Rectal smooth muscle tissue (tissue), 1 donor: ENCODE data around the gene PKP3.
"Not testable (repeated sequence)": the region's sequence is repeated elsewhere in the genome, so short reads cannot be mapped to it uniquely, and the experiment has no call there.

Experiments
- H3K27ac ChIP-seq: one replicate; pipeline ENCODE4 v1.7.0; 2013; ENCODE audit warnings: low read depth, low read length, inconsistent platforms
- H3K27me3 ChIP-seq: one replicate; pipeline ENCODE4 v1.7.0; 2013; ENCODE audit warnings: low read length; ENCODE audit not compliant: control insufficient read depth, insufficient read depth
- H3K36me3 ChIP-seq: one replicate; pipeline ENCODE4 v1.7.0; 2013; ENCODE audit warnings: low read length; ENCODE audit not compliant: control insufficient read depth, insufficient read depth
- H3K4me1 ChIP-seq: one replicate; pipeline ENCODE4 v1.7.0; 2013; ENCODE audit warnings: low read length; ENCODE audit not compliant: control insufficient read depth, insufficient read depth
- H3K4me3 ChIP-seq: one replicate; pipeline ENCODE4 v1.7.0; 2013; ENCODE audit warnings: low read length
- H3K9ac ChIP-seq: one replicate; pipeline ENCODE4 v1.7.0; 2013; ENCODE audit warnings: low read length

The PKP3 gene

DNA sequence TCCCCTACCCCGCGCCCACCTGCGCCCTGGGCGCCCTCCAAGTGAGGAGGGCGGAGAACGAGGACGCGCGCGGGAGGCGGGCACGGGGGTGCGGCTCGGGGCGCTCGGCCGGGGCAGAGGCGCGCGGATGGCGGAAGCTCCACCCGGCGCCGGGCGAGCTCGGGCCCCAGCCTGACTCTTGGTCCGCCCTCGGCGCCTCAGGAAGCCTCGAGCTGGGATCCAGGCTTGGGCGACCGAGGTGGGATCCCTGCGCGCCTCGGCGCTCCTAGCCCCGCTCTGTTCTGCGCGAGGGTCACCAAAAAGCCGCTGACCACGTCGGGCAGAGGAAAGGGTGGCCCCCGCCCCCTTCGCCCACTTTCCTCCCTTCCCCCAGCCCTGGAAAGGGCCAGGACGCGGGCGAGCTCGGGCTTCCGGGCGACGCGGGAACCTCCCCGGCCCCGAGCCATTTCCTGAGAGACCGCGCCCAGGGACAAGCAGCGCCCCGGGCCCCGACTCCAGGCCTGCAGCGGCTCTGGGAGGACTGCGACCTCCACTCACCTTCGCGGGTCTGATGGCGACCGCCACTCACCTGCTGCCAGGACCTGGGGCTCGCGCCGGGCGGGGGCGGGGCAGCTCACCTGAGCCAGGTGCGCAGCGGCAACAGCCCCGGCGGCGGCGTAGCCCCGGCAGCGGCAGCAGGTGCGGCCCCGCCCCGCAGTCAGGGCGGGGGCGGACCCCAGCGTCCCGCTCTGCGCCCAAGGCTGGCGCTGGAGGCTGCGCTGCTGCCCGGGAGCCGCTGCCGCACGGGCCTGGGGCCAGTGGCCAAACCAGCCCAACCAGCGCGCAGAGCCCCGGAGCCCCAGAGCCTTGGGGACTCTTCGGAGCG lies 23.0 kb downstream of the PKP3 start:
- peaks cover 3% of the 10 kb centered on the region for H3K27me3 ChIP-seq
- peak overlapping the region; percentile 30 for H3K27ac ChIP-seq
- peak overlapping the region; percentile 69 for H3K4me3 ChIP-seq
- H3K4me1 ChIP-seq, result no peaks in the 10 kb centered on the region
- H3K36me3 ChIP-seq, result no peaks in the 10 kb centered on the region
- no peak overlapping the region for H3K9ac ChIP-seq

DNA sequence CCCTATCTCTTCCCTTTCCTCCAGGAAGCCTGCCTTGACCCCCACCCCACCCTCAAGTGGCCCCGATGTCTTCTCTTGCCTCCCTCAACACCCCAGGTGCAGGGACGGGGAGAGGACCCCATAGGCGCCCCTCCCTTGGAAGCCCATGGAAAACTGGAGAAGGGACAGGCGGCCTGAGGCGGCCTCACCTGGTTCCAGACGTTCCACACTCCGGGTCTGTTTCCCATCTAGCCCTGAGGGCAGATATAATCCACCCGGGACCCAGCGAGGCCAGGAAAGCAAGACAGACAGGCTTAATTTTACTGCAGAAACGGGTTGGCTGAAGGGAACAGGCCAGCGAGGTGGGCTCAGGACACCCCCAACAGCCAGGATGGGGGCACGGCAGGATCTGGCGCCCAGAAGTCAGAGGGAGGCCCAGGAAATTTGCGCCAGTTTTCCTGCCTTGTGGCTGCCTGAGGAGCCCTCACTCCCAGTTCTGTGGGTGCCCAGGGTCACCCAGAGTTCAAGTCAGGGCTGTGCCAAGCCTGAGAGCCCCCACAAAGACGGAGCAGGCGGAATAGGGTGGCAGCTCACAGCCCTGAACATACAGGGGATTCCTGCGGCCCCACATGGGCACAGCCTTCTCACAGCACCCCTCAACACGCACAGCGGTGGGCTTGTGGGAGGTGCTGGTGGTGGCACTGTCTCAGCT lies 23.8 kb downstream of the PKP3 start:
- H3K4me3 ChIP-seq, result peak overlapping the region; percentile 69
- no peak overlapping the region for H3K9ac ChIP-seq
- peaks cover 3% of the 10 kb centered on the region for H3K27me3 ChIP-seq
- H3K4me1 ChIP-seq, result no peaks in the 10 kb centered on the region
- no peaks in the 10 kb centered on the region for H3K36me3 ChIP-seq
- H3K27ac ChIP-seq, result no peak overlapping the region

DNA sequence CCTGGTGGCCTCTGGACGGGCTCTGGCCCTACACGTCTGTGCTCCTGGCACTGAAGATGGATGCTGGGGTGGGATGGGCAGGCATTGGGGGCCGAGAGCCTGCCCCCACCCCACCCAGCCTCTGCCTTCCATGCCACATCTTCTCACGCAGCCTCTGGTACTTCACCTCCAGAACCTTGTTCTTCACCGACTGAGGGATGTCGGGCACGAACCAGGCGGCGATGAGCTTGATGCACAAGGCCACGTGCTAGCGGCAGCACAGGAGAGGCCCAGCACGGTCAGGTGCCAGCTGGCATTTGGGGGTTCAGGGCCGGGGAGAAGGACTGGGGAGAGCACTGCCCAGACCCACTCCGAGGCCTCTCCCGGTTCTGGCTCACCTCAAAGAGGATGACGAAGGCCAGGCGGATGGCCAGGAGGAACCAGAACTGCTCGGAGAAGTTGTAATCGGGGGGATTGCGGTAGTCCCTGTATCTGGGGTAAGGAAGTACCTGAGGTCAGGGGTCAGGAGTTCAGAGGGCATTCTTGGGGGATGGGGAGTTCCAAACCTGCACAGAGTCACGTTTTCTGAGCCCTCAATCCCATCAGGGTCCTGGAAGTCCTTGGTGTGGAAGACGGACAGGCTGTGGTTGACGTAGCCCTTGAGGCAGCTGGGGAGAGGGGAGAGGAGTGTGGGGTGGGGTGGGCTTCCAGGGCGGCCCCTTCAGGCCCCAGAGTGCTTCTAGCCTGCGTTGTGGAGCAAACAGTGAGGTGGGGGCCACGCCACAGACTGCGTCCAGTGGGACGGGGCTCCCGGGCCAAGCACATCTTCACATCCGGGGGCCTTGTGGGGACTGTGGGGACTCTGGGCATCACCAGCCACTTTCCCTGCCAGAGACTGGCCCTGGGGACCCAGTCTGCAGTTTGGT lies 24.6 kb downstream of the PKP3 start:
- Histone ChIP-seq H3K36me3 (no peaks in the 10 kb centered on the region), H3K4me1 (no peaks in the 10 kb centered on the region), H3K27me3 (peaks cover 3% of the 10 kb centered on the region), H3K27ac (no peak overlapping the region), H3K9ac (no peak overlapping the region), H3K4me3 (no peak overlapping the region)

- H3K4me3 ChIP-seq, result no peak overlapping the region
- no peaks in the 10 kb centered on the region for H3K4me1 ChIP-seq
- no peak overlapping the region for H3K27ac ChIP-seq
- no peak overlapping the region for H3K9ac ChIP-seq
- H3K36me3 ChIP-seq, result no peaks in the 10 kb centered on the region
- peaks cover 3% of the 10 kb centered on the region for H3K27me3 ChIP-seq
Measured at GRCh38 chr11:419248-420005, 25.4 kb downstream of the PKP3 start.

DNA sequence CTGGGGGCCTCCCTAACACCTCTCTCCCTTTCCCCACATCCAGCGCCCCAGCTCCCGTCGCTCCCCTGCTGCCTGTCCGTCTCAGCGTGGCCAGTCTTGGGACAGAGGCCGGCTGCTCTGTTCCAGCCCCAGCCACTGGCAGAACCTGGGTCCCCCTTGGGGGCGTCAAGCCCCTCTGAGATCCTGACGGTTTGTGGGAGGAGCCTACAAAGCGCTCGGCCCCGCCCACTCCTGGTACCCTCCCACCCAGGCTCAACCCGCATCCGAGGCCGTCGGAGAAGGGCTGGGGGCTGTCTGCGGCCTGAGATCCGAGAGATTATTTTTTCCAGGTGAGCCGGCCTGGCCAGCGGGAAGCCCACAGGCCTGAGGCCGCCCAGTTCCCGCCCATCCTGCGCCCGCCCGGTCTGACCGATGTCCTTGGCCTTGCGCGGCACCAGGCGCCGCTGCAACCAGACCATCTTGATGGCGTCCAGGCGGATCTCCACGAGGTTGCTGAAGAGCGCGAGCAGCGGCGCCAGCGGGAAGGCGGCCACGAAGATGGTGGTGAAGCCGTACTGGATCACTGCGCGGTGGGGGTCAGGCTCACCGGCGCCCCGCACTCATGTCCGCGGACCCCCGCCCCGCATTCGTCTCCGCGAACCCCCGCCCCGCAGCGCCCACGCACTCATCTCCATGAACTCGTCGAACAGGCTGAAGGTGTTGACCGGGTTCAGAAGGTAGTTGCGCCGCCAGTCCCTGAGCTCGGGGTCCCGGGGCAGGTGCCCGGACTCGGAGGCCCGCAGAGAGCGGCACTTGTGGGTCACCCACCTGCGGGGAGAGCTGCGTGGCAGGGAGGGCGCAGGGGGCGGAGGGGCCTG lies 26.3 kb downstream of the PKP3 start:
- H3K27me3 ChIP-seq, result peaks cover 3% of the 10 kb centered on the region
- no peak overlapping the region for H3K27ac ChIP-seq
- H3K4me1 ChIP-seq, result no peaks in the 10 kb centered on the region
- H3K4me3 ChIP-seq, result no peak overlapping the region
- no peaks in the 10 kb centered on the region for H3K36me3 ChIP-seq
- no peak overlapping the region for H3K9ac ChIP-seq

- no peaks in the 10 kb centered on the region for H3K4me1 ChIP-seq
- H3K4me3 ChIP-seq, result no peak overlapping the region
- H3K9ac ChIP-seq, result no peak overlapping the region
- no peaks in the 10 kb centered on the region for H3K27me3 ChIP-seq
- H3K36me3 ChIP-seq, result no peaks in the 10 kb centered on the region
- no peak overlapping the region for H3K27ac ChIP-seq
Measured at GRCh38 chr11:420911-421321, 26.9 kb downstream of the PKP3 start.

GRCh38 chr11:422249-422656 lies 28.2 kb downstream of the PKP3 start:
- no peak overlapping the region for H3K27ac ChIP-seq
- H3K4me1 ChIP-seq, result no peaks in the 10 kb centered on the region
- H3K4me3 ChIP-seq, result no peak overlapping the region
- H3K27me3 ChIP-seq, result no peaks in the 10 kb centered on the region
- no peaks in the 10 kb centered on the region for H3K36me3 ChIP-seq
- H3K9ac ChIP-seq, result no peak overlapping the region

DNA sequence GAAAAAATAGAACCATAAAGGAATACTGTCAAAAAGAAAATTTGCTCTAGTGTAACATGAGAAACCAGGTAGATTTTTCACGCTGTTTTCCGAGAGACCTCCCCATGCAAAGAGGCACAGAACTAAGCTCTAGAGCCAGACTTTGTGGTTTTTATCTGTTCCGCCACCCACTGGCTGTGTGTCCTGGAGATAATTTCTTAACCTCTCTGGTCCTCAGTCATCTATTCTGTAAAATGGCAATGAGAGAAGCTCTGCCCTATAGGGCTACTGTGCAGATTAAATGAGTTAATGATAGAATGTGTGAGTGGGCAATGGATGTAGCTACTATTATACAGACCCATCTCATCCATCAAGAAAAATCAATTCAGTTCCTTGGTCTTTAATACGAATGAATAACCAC lies 30.2 kb downstream of the PKP3 start:
- Histone ChIP-seq H3K4me3 (no peak overlapping the region), H3K27ac (no peak overlapping the region), H3K9ac (no peak overlapping the region), H3K27me3 (no peaks in the 10 kb centered on the region), H3K36me3 (no peaks in the 10 kb centered on the region), H3K4me1 (no peaks in the 10 kb centered on the region)

GRCh38 chr11:424766-425165 lies 30.8 kb downstream of the PKP3 start:
- not testable (repeated sequence) for H3K4me3 ChIP-seq, H3K27me3 ChIP-seq, H3K27ac ChIP-seq, H3K9ac ChIP-seq, H3K4me1 ChIP-seq, H3K36me3 ChIP-seq

GRCh38 chr11:425301-425700 lies 31.3 kb downstream of the PKP3 start:
- Histone ChIP-seq H3K36me3 (no peaks in the 10 kb centered on the region), H3K4me1 (no peaks in the 10 kb centered on the region), H3K9ac (no peak overlapping the region), H3K4me3 (no peak overlapping the region), H3K27ac (no peak overlapping the region), H3K27me3 (no peaks in the 10 kb centered on the region)

- Histone ChIP-seq H3K27me3 (no peaks in the 10 kb centered on the region), H3K4me3 (no peak overlapping the region), H3K4me1 (no peaks in the 10 kb centered on the region), H3K27ac (no peak overlapping the region), H3K36me3 (no peaks in the 10 kb centered on the region), H3K9ac (no peak overlapping the region)
Measured at GRCh38 chr11:426851-427250, 32.8 kb downstream of the PKP3 start.
